Measurements from ENCODE around the gene RSAD2. TPM values are rescaled to one million over a fixed set of nuclear protein-coding genes. Genes with fewer than 3 reads are reported as not detected.

The RSAD2 gene, protein sequence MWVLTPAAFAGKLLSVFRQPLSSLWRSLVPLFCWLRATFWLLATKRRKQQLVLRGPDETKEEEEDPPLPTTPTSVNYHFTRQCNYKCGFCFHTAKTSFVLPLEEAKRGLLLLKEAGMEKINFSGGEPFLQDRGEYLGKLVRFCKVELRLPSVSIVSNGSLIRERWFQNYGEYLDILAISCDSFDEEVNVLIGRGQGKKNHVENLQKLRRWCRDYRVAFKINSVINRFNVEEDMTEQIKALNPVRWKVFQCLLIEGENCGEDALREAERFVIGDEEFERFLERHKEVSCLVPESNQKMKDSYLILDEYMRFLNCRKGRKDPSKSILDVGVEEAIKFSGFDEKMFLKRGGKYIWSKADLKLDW
- 0.43 TPM in 1 of 2 replicates, not detected in the other for total RNA-seq

DNA sequence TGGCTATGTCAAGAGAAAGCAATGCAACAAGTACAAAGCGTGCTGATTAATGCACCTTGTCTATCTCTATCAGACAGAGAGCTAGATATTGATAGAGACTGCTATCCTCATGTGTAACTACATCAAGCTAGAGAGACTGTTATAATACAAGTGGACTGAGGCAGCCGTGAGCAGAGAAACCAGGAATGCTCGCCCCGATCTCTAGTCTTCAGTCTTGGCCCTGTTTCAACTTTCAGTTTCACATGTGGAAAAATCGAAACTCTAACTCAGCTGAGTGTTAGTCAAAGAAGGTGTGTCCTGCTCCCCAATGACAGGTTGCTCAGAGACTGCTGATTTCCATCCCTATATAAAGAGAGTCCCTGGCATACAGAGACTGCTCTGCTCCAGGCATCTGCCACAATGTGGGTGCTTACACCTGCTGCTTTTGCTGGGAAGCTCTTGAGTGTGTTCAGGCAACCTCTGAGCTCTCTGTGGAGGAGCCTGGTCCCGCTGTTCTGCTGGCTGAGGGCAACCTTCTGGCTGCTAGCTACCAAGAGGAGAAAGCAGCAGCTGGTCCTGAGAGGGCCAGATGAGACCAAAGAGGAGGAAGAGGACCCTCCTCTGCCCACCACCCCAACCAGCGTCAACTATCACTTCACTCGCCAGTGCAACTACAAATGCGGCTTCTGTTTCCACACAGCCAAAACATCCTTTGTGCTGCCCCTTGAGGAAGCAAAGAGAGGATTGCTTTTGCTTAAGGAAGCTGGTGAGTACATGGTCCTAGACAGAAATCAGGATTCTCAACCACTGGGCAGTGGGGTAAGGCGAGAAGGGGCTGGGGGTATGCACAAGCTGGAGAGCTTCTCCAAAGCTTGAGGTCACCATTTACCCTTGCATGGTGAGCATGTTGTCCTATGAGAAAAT lies at the start of gene RSAD2:
Gene RSAD2, plus strand, starts transcription at position 376 of the 903 bp plus-strand sequence. Its CDS starts 24 bp downstream, at position 400.

DNA sequence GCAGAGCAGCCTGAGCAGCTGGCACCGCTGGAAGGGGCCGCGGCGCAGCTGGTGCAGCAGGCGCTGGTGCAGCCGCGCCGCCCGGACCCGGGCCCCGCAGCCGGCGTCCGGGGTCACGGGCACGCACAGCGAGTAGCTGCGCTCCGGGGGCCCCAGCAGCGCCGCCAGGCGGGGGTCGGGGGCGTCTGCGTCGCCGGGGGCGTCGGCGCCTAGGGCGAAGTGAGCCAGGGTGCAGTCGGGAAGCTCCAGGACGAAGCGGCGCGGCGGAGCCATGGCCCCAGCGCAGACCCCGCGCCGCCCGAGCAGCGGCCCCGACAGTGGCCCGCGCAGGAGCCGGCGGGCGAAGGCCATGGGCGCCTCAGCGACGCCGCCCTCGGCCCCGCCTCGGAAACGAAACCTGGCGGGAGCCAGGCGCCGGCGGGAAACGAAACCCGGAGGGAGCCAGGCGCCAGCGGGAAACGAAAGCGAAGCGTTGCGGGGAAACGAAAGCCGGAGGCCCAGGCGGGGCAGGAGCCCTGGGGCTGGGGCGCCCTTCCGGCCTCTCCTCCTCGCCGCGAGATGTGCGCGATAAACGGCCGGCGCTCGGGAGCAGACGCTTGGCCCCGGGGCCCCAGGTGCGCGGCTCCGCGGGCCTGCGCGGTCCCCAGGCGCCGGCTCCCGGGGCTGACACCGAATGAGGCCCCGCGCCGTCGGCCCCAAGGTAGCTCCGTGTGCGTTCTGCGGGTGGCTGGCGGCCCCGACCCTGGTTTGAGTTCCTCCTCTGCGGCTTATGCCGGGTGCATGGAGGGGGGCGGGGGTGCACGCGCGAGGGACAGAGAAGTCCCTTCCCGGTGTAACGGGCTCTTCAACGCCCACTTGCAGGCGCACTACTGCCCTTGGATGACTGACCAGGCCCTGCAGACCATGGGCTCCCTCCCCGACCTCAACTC lies 12.0 kb upstream of the RSAD2 start, which contains the start of gene CMPK2:
Gene CMPK2, minus strand, starts transcription at position 562 of the 929 bp plus-strand sequence. Its CDS starts 211 bp downstream, at position 351.

DNA sequence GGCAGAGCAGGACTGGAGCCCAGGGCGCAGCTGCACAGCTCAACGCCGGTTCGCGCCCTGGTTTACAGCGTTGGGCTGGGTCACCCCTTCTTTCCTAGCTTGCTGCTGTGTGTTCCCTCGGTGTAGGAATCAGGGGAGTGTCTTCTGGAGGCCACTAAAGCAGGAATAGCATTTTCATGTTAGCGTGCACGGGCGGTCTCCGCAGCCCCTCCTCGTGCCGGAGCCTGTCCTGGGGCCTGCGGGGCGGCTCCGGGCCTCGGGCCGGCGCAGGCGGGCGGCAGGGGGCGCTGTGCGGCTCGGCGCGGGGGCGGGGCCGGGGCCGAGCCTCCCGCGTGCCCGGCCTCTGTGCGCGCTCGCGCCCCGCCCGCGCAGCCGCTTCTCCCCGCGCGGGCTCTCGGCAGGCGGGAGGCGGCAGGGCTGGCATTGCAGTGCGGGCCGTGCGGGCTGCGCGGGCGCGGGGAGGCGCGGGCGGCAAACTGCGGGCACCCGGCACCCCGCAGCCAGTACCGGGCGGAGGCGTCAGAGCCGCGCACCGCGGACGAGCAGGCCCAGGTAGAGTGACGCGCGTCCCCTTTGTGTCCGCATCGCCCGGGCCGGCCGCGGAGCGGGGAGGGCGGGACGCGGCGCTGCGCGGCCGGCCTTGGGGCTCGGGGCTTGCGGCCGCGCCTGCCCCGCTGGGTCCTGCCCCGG lies 39.6 kb downstream of the RSAD2 start, which contains the start of gene RNF144A:
Gene RNF144A, plus strand, starts transcription at position 342 of the 690 bp plus-strand sequence. CDS start 79,515 bp downstream, outside the sequence.

Other genes starting within 250 kb of the RSAD2 start
- 0.22 and 5.0 TPM in 2 replicates for gene CMPK2, start 11.9 kb upstream of the RSAD2 start, total RNA-seq
- gene RNF144A, start 39.6 kb downstream of the RSAD2 start, total RNA-seq = 0.22 and 3.9 TPM in 2 replicates